Right cardiac atrium (tissue), 5 donors: ENCODE data around the gene ABCC1. TPM values are rescaled to one million over a fixed set of nuclear protein-coding genes. Genes with fewer than 3 reads are reported as not detected.
"Not testable (repeated sequence)": the region's sequence is repeated elsewhere in the genome, so short reads cannot be mapped to it uniquely, and the experiment has no call there.

Experiments used
- ATAC-seq, 2 donors: fragments of 200-7000 bp; cut with Tn5 transposase; one replicate each; pipeline versions ENCODE4 v1.8.0 to v1.9.1; 2020; ENCODE audit warnings: moderate library complexity in 2 of 2, mild to moderate bottlenecking in 1 of 2
- DNase-seq, 3 donors: peaks; one replicate each; pipeline ENCODE4 v3.0.0-alpha.2; 2020
- H3K27ac ChIP-seq: one replicate; pipeline ENCODE4 v1.5.1; 2013; ENCODE audit warnings: mild to moderate bottlenecking, low read length, control low read depth, moderate library complexity
- H3K27me3 ChIP-seq: one replicate; pipeline ENCODE4 v1.6.1; 2013; ENCODE audit not compliant: control insufficient read depth, insufficient read depth
- H3K4me1 ChIP-seq: one replicate; pipeline ENCODE4 v1.6.1; 2013; ENCODE audit warnings: low read length; ENCODE audit not compliant: control insufficient read depth, insufficient read depth
- H3K4me3 ChIP-seq: one replicate; pipeline ENCODE4 v1.5.1; 2013; ENCODE audit warnings: low read length, control low read depth
- H3K9me3 ChIP-seq: one replicate; pipeline ENCODE4 v1.6.1; 2013; ENCODE audit warnings: low read length; ENCODE audit not compliant: control insufficient read depth
- WGBS: extraction: QIAGEN DNeasy Blood & Tissue Kit; methylation state at CpG from one replicate; pipeline ENCODE4 v1.1.7; 2013; 5-methylcytosine and 5-hydroxymethylcytosine counted together
- intact Hi-C, 4 donors: fragments of 100-400 bp; cut with DNase I; formaldehyde crosslinking; loops; one replicate each; pipeline versions ENCODE4 v1.11.0 to v1.14.0; 2022 to 2023
- polyA plus RNA-seq: library from polyadenylated mRNA; stranded (reverse); fragments of 200-250 nt; gene quantifications from one replicate; pipeline ENCODE4 v1.2.3, GENCODE V29; 2013
- total RNA-seq, 4 donors: library from RNA; stranded (reverse); fragmentation: NEBNext Ultra II Directional; extraction: Animal tissue kit (Norgen Biotek cat#: 25700); gene quantifications; one replicate each; pipeline ENCODE4 v1.2.1, GENCODE V29; 2021
- donor health status: healthy with polysubstance abuse.
- donor health status: DM: no; HTN: yes; CAD: no.
- donor health status: DM: no; HTN: no; CAD: no.
- donor health status: DM: no; HTN: yes; CAD: no; lungs with severe emphysema.
- donor health status: DM: yes; HTN: yes; CAD: no.

ABCC1 gene
- total and polyA plus RNA-seq, 5 donors = 9.7 to 30.9 (median 24.4) TPM

DNA sequence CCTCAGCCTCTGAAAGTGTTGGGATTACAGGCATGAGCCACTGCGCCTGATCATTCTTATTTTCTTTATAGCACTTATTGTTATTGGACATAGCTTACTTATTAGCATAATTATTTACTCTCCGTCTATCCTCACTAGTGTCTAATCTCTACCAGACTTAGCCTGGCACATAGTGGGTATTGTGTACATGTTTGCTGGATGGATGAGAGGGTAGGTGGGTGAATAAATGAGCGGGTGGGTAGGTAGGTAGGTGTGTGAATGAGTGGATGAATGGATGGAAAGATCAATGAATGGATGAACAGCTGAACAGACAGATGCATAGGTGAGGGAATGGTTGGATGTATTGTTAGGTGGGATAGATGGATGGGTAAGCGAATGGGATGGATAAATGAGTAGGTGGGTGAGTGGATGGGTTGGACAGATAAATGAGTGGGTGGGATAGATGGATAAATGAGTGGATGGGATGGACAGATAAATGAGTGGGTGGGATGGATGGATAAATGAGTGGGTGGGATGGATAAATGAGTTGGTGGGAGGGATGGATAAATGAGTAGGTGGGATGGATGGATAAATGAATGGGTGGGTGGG lies 222.0 kb downstream of the ABCC1 start:
- no peaks in the 10 kb centered on the region for H3K27me3 ChIP-seq
- 92% methylated on average over 4 of the region's 4 CpGs for WGBS
- no peak for ATAC-seq
- no peak overlapping the region for H3K27ac ChIP-seq
- no peaks in the 10 kb centered on the region for H3K9me3 ChIP-seq
- no peak for DNase-seq
- intact Hi-C loops = no loop called here
- H3K4me1 ChIP-seq = no peaks in the 10 kb centered on the region
- no peak overlapping the region for H3K4me3 ChIP-seq

DNA sequence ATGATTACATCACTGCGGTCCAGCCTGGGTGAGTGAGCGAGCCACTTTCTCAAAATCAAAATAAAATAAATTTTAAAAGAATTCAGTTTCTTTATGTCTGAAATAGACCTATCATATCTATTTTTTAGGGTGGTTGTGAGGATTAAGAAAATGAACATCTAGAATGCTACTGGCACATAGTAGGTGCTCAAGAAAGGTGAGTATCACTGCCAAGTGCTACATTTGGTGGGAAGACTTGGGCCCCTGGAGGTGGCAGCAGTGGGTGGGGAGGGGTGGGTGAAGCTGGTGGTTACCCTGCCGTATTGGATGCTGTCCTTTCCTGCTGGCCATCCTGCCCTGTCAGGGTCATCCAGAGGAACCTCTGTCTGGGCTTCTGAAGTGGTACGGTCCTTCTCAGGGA lies 223.6 kb downstream of the ABCC1 start:
- Histone ChIP-seq H3K4me3 (no peak overlapping the region), H3K27me3 (no peaks in the 10 kb centered on the region), H3K27ac (no peak overlapping the region), H3K4me1 (no peaks in the 10 kb centered on the region), H3K9me3 (no peaks in the 10 kb centered on the region)
- DNase-seq (no peak), ATAC-seq (no peak)
- intact Hi-C loops = no loop called here
- 81% methylated on average over 4 of the region's 4 CpGs for WGBS

GRCh38 chr16:16175296-16175695 lies 225.9 kb downstream of the ABCC1 start:
- Histone ChIP-seq H3K4me3 (no peak overlapping the region), H3K27ac (no peak overlapping the region), H3K27me3 (no peaks in the 10 kb centered on the region), H3K9me3 (no peaks in the 10 kb centered on the region), H3K4me1 (no peaks in the 10 kb centered on the region)
- DNase-seq (no peak), ATAC-seq (peak; percentile 26 to 64)
- intact Hi-C loops = no loop called here
- 29% methylated on average over 5 of the region's 5 CpGs for WGBS

GRCh38 chr16:16176328-16176727 lies 226.9 kb downstream of the ABCC1 start:
- no peaks in the 10 kb centered on the region for H3K27me3 ChIP-seq
- ATAC-seq (no peak), DNase-seq (no peak)
- H3K4me1 ChIP-seq = no peaks in the 10 kb centered on the region
- H3K9me3 ChIP-seq = no peaks in the 10 kb centered on the region
- intact Hi-C loops = no loop called here
- H3K4me3 ChIP-seq = no peak overlapping the region
- no peak overlapping the region for H3K27ac ChIP-seq

DNA sequence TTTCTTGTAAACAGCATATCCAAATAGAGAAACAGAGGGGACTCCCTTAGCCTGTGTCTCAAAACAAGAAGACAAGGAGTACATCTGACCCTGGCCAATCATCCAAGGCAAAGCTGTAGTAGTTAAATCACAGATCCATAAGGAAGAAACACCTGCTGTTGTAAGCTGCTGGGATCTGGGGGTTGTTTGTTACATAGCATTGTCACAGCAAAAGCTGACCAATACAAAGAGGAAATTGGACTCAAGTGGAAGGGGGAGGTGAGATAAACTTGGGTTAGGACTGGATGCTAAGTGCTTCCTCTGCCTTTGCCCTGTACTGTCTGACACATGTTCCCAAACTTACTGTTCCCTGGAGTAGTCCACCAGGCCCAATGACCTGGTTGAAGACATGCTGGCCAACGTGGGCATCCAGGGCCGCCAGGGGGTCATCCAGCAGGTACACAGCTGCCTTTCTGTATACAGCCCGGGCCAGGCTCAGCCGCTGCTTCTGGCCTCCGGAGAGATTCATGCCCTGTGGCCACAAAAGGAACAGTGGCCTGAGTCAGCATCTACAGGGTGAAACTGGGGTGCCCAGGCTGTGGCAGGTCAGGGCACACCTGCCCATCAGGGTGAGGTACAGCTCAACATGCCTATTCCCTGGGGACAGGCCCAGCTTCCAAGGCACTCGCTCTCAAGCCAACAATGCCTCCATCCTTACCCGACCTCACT lies 229.2 kb downstream of the ABCC1 start:
- 86% methylated on average over 7 of the region's 7 CpGs for WGBS
- intact Hi-C loops = no loop called here
- no peak for DNase-seq
- Histone ChIP-seq H3K27ac (no peak overlapping the region), H3K27me3 (no peaks in the 10 kb centered on the region), H3K4me3 (no peak overlapping the region), H3K4me1 (no peaks in the 10 kb centered on the region), H3K9me3 (no peaks in the 10 kb centered on the region)
- no peak for ATAC-seq

DNA sequence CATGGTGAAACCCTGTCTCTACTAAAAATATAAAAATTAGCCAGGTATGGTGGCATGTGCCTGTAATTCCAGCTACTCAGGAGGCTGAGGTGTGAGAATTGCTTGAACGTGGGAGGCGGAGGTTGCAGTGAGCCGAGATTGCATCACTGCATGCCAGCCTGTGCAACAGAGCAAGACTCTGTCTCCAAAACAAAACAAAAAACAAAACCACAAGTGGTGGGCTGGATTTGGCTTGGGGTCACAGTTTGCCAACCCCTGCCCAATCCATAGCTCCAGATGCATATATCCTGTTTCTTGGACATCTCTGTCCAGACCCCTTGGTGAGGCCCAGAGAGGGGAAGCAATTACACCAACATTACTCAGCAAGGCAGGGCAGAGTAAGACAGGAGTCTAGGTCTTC lies 232.3 kb downstream of the ABCC1 start:
- H3K27ac ChIP-seq, H3K4me3 ChIP-seq, H3K4me1 ChIP-seq, intact Hi-C loops, ATAC-seq, DNase-seq, H3K9me3 ChIP-seq, H3K27me3 ChIP-seq: not testable (repeated sequence)
- 63% methylated on average over 3 of the region's 3 CpGs for WGBS

- H3K9me3 ChIP-seq = no peaks in the 10 kb centered on the region
- no peak overlapping the region for H3K4me3 ChIP-seq
- ATAC-seq (no peak), DNase-seq (no peak)
- H3K4me1 ChIP-seq = no peaks in the 10 kb centered on the region
- intact Hi-C loops = no loop called here
- no peaks in the 10 kb centered on the region for H3K27me3 ChIP-seq
- H3K27ac ChIP-seq = no peak overlapping the region
- 83% methylated on average over 8 of the region's 8 CpGs for WGBS
Observed at GRCh38 chr16:16182918-16183317, 233.5 kb downstream of the ABCC1 start.

GRCh38 chr16:16183562-16183961 lies 234.1 kb downstream of the ABCC1 start:
- no peak for DNase-seq
- no peak overlapping the region for H3K4me3 ChIP-seq
- H3K9me3 ChIP-seq = no peaks in the 10 kb centered on the region
- 85% methylated on average over 8 of the region's 8 CpGs for WGBS
- H3K27me3 ChIP-seq = no peaks in the 10 kb centered on the region
- H3K4me1 ChIP-seq = no peaks in the 10 kb centered on the region
- H3K27ac ChIP-seq = no peak overlapping the region
- intact Hi-C loops = no loop called here
- no peak for ATAC-seq

DNA sequence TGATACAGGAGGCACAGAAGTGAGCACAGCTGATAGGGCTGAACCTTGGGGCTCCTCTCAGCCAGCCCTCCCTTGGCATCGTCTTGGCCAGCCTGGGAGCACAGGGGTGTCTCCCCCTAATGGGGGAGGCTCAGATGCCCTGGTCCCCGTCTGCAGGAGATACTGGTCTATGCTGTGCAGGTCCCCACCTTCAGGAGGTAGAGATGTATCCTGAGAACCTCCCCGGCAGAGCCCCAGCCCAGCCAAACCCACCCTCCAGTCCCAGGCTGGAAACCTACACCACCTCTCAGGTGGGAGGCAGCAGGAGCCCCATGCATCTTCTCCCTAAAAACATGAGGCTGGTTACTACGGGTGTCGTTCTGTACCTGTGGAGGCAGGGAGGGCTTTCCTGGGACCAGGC lies 235.2 kb downstream of the ABCC1 start:
- intact Hi-C loops = no loop called here
- Histone ChIP-seq H3K9me3 (no peaks in the 10 kb centered on the region), H3K27ac (no peak overlapping the region), H3K4me3 (no peak overlapping the region), H3K27me3 (no peaks in the 10 kb centered on the region), H3K4me1 (no peaks in the 10 kb centered on the region)
- DNase-seq (no peak), ATAC-seq (no peak)
- 82% methylated on average over 5 of the region's 5 CpGs for WGBS

GRCh38 chr16:16185095-16185494 lies 235.7 kb downstream of the ABCC1 start:
- WGBS = 80% methylated on average over 4 of the region's 4 CpGs
- no peak for ATAC-seq

GRCh38 chr16:16186820-16187219 lies 237.4 kb downstream of the ABCC1 start:
- intact Hi-C loops = no loop called here
- H3K27ac ChIP-seq = no peak overlapping the region
- H3K4me3 ChIP-seq = no peak overlapping the region
- H3K9me3 ChIP-seq = no peaks in the 10 kb centered on the region
- H3K4me1 ChIP-seq = no peaks in the 10 kb centered on the region
- DNase-seq (no peak), ATAC-seq (no peak)
- no peaks in the 10 kb centered on the region for H3K27me3 ChIP-seq
- 90% methylated on average over 11 of the region's 11 CpGs for WGBS

More at GRCh38 chr16:16185095-16185494, 235.7 kb downstream of the ABCC1 start:
- Histone ChIP-seq H3K27ac (no peak overlapping the region), H3K9me3 (no peaks in the 10 kb centered on the region), H3K27me3 (no peaks in the 10 kb centered on the region), H3K4me1 (no peaks in the 10 kb centered on the region), H3K4me3 (no peak overlapping the region)
- intact Hi-C loops = no loop called here
- no peak for DNase-seq

DNA sequence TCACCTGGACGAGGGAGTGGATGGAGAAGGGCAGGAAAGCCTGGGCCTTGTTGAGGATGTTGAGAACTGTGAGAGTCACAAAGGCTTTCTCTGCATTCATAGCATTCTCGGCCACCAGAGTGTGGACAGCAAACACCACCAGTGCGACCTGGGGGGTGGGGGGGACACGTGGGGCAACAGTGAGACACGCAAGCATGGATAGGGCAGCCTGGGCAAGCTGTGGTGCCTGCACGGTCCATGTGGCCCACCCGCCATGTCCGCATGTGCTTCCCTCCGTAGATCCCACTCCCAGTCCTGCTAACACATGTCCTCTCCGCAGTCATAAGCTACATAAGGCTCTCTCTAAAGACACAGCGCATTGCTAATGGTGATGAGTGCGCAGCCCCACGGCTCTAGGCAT lies 239.4 kb downstream of the ABCC1 start:
- Histone ChIP-seq H3K27ac (no peak overlapping the region), H3K27me3 (no peaks in the 10 kb centered on the region), H3K9me3 (no peaks in the 10 kb centered on the region), H3K4me3 (no peak overlapping the region), H3K4me1 (no peaks in the 10 kb centered on the region)
- ATAC-seq (no peak), DNase-seq (no peak)
- WGBS = 89% methylated on average over 13 of the region's 13 CpGs
- intact Hi-C loops = no loop called here
